ENCODE data around the gene TFDP1. TPM values are rescaled to one million over a fixed set of nuclear protein-coding genes. Genes with fewer than 3 reads are reported as not detected.

Gene TFDP1
- polyA plus RNA-seq, 3 donors: 30.3 to 54.0 (median 37.6) TPM

DNA sequence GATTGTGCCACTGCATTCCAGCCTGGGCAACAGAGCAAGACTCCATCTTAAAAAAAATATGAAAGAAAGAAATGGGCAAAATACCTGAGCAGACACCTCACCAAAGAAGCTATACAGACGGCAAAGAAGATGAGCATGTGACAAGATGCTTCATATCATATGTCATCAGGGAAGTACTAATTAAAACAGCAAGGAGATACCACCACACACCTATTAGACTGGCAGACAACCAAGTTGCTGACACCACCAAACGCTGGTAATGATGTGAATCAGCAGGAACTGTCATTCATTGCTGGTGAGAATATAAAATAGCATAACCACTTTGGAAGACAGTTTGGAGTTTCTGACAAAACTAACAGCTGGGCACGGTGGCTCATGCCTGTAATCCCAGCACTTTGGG is 11.5 kb upstream of the TFDP1 start:
- Histone ChIP-seq H3K27ac (ENCODE audit: low read depth in 1 of 2, low read length in 2 of 2) (no peak overlapping the region), H3K36me3 (replicated peaks in 1 of 2; ENCODE audit: control insufficient read depth in 1 of 2, insufficient read depth in 2 of 2, low read length in 2 of 2) (no peaks in the 10 kb centered on the region), H2AFZ (ENCODE audit: insufficient read depth, low read depth, low read length, poor library complexity, severe bottlenecking) (no peak overlapping the region), H3K4me3 (replicated peaks in 1 of 3; ENCODE audit: low read depth in 2 of 3, low read length in 3 of 3) (no peak overlapping the region), H4K20me1 (ENCODE audit: insufficient read depth, low read length) (no peaks in the 10 kb centered on the region), H3K27me3 (ENCODE audit: control insufficient read depth in 2 of 2, insufficient read depth in 2 of 2, low read length in 2 of 2) (no peaks in the 10 kb centered on the region), H3K4me2 (replicated peaks; ENCODE audit: extremely low read depth, low read length, poor library complexity, severe bottlenecking) (no peak overlapping the region), H3K9ac (ENCODE audit: insufficient read depth, low read length, poor library complexity, severe bottlenecking) (no peak overlapping the region), H3K4me1 (ENCODE audit: control insufficient read depth in 1 of 2, insufficient read depth in 2 of 2, low read length in 2 of 2) (no peaks in the 10 kb centered on the region), H3K9me3 (replicated peaks in 1 of 2; ENCODE audit: control insufficient read depth in 1 of 2, insufficient read depth in 1 of 2, low read length in 2 of 2) (peaks cover 0 to 7% of the 10 kb centered on the region in 2 donors), H3K79me2 (ENCODE audit: insufficient read depth, low read length) (no peaks in the 10 kb centered on the region)
- no peak for DNase-seq
- peaks cover 0 to 3% of the 10 kb centered on the region in 2 donors for H3K36me3 Mint-ChIP-seq
- peak overlapping the region in 1 of 7 donors; percentile 3 for H3K27ac Mint-ChIP-seq
- no peaks in the 10 kb centered on the region for H3K4me1 Mint-ChIP-seq
- H3K4me3 Mint-ChIP-seq: no peak overlapping the region
- intact Hi-C loops (cut with micrococcal nuclease): no loop called here
- H3K9me3 Mint-ChIP-seq: peaks cover 10 to 27% (median 18%) of the 10 kb centered on the region in 7 donors
- peaks cover 2 to 9% (median 2%) of the 10 kb centered on the region in 3 donors for H3K27me3 Mint-ChIP-seq (ENCODE audit: low read depth in 3 of 3)
- TF ChIP-seq, protein P1, sequence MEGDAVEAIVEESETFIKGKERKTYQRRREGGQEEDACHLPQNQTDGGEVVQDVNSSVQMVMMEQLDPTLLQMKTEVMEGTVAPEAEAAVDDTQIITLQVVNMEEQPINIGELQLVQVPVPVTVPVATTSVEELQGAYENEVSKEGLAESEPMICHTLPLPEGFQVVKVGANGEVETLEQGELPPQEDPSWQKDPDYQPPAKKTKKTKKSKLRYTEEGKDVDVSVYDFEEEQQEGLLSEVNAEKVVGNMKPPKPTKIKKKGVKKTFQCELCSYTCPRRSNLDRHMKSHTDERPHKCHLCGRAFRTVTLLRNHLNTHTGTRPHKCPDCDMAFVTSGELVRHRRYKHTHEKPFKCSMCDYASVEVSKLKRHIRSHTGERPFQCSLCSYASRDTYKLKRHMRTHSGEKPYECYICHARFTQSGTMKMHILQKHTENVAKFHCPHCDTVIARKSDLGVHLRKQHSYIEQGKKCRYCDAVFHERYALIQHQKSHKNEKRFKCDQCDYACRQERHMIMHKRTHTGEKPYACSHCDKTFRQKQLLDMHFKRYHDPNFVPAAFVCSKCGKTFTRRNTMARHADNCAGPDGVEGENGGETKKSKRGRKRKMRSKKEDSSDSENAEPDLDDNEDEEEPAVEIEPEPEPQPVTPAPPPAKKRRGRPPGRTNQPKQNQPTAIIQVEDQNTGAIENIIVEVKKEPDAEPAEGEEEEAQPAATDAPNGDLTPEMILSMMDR (IDR thresholded peaks at IDR 0.05): no peak
- 100% methylated on average over 1 of the region's 3 CpGs for WGBS (ENCODE audit: insufficient coverage)

DNA sequence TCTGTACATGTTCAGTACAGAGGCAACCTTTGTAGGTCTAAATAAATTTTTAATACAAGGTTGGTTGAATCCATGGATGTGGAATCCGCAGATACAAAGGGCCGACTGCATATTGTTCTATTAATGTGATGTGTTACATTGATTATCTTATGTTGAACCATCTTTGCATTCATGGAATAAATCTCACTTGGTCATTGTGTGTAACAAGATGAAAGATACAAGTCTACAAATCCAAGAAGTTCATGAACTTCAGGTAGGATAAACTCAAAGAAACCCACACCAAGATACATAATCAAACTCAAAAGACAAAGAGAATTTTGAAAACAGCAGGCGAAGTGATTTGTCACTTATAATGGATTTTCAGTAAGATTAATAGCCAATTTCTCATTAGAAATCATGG is 8.0 kb upstream of the TFDP1 start:
- Mint-ChIP-seq H3K27ac (no peak overlapping the region), H3K4me3 (no peak overlapping the region), H3K27me3 (ENCODE audit: low read depth in 3 of 3) (peaks cover 2 to 7% (median 2%) of the 10 kb centered on the region in 3 donors), H3K4me1 (no peaks in the 10 kb centered on the region), H3K36me3 (peaks cover 0 to 3% of the 10 kb centered on the region in 2 donors), H3K9me3 (peaks cover 11 to 32% (median 18%) of the 10 kb centered on the region in 7 donors)
- H4K20me1 ChIP-seq (ENCODE audit: insufficient read depth, low read length): no peaks in the 10 kb centered on the region
- no peaks in the 10 kb centered on the region for H3K36me3 ChIP-seq (replicated peaks in 1 of 2; ENCODE audit: control insufficient read depth in 1 of 2, insufficient read depth in 2 of 2, low read length in 2 of 2)
- no peaks in the 10 kb centered on the region for H3K4me1 ChIP-seq (ENCODE audit: control insufficient read depth in 1 of 2, insufficient read depth in 2 of 2, low read length in 2 of 2)
- no peaks in the 10 kb centered on the region for H3K79me2 ChIP-seq (ENCODE audit: insufficient read depth, low read length)
- H3K9me3 ChIP-seq (replicated peaks in 1 of 2; ENCODE audit: control insufficient read depth in 1 of 2, insufficient read depth in 1 of 2, low read length in 2 of 2): peaks cover 0 to 7% of the 10 kb centered on the region in 2 donors
- no peak for DNase-seq
- H3K27ac ChIP-seq (ENCODE audit: low read depth in 1 of 2, low read length in 2 of 2): no peak overlapping the region
- intact Hi-C loops (cut with micrococcal nuclease): no loop called here
- H3K27me3 ChIP-seq (ENCODE audit: control insufficient read depth in 2 of 2, insufficient read depth in 2 of 2, low read length in 2 of 2): no peaks in the 10 kb centered on the region
- no peak overlapping the region for H3K4me2 ChIP-seq (replicated peaks; ENCODE audit: extremely low read depth, low read length, poor library complexity, severe bottlenecking)
- no peak overlapping the region for H2AFZ ChIP-seq (ENCODE audit: insufficient read depth, low read depth, low read length, poor library complexity, severe bottlenecking)
- TF ChIP-seq, protein P1 (IDR thresholded peaks at IDR 0.05): no peak
- WGBS (ENCODE audit: insufficient coverage): no CpG with 5 or more reads among the region's 3 CpGs
- no peak overlapping the region for H3K4me3 ChIP-seq (replicated peaks in 1 of 3; ENCODE audit: low read depth in 2 of 3, low read length in 3 of 3)
- H3K9ac ChIP-seq (ENCODE audit: insufficient read depth, low read length, poor library complexity, severe bottlenecking): no peak overlapping the region

Measured in CD14-positive monocyte (primary cell).